Left hindlimb (tissue), 1 donor: ENCODE measurements around the gene COL9A3.

Experiments
- DNase-seq: peaks from one replicate; pipeline ENCODE4 v3.0.0-alpha.2; 2018

Gene COL9A3

DNA sequence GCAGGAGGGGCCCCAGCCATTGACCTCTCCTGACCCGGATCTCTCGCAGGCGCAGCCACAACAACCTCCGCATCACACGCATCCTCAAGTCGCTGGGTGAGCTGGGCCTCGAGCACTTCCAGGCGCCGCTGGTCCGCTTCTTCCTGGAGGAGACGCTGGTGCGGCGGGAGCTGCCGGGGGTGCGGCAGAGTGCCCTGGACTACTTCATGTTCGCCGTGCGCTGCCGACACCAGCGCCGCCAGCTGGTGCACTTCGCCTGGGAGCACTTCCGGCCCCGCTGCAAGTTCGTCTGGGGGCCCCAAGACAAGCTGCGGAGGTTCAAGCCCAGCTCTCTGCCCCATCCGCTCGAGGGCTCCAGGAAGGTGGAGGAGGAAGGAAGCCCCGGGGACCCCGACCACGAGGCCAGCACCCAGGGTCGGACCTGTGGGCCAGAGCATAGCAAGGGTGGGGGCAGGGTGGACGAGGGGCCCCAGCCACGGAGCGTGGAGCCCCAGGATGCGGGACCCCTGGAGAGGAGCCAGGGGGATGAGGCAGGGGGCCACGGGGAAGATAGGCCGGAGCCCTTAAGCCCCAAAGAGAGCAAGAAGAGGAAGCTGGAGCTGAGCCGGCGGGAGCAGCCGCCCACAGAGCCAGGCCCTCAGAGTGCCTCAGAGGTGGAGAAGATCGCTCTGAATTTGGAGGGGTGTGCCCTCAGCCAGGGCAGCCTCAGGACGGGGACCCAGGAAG, 4.5 kb upstream of the COL9A3 start:
- no peak for DNase-seq

GRCh38 chr20:62812907-62813200, 4.0 kb upstream of the COL9A3 start:
- no peak for DNase-seq

DNA sequence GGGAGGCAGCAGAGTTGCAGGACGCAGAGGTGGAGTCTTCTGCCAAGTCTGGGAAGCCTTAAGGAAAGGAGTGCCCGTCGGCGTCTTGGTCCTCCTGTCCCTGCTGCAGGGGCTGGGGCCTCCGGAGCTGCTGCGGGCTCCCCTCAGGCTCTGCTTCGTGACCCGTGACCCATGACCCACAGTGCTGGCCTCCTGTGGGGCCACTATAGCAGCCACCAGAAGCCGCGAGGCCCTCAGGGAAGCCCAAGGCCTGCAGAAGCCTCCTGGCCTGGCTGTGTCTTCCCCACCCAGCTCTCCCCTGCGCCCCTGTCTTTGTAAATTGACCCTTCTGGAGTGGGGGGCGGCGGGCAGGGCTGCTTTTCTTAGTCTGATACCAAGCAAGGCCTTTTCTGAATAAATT, 3.3 kb upstream of the COL9A3 start:
- DNase-seq, result no peak

- no peak for DNase-seq
Measured at GRCh38 chr20:62814060-62814708, 2.7 kb upstream of the COL9A3 start.

DNA sequence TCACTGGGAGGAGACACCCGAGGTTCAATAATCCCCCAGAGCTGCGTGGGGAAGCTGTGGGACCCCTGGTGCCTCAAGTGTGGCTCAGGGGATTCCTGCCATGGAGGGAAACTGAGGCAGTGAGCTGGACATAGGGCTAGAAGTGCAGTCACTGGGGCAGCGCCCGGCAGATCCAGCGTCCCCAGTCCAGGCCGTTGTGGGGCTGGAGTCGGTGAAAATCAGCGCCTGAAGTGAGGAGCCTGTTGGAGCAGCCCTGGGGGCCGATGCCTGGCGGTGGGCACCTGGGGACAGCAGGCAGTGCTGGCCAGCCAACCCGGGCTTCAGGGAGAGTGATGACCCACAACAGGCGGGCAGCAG, 2.2 kb upstream of the COL9A3 start:
- DNase-seq, result no peak

- peak; percentile 71 for DNase-seq
Measured at GRCh38 chr20:62815066-62815991, 1.5 kb upstream of the COL9A3 start.

GRCh38 chr20:62816031-62816883, 593 bp upstream of the COL9A3 start:
- no peak for DNase-seq

DNA sequence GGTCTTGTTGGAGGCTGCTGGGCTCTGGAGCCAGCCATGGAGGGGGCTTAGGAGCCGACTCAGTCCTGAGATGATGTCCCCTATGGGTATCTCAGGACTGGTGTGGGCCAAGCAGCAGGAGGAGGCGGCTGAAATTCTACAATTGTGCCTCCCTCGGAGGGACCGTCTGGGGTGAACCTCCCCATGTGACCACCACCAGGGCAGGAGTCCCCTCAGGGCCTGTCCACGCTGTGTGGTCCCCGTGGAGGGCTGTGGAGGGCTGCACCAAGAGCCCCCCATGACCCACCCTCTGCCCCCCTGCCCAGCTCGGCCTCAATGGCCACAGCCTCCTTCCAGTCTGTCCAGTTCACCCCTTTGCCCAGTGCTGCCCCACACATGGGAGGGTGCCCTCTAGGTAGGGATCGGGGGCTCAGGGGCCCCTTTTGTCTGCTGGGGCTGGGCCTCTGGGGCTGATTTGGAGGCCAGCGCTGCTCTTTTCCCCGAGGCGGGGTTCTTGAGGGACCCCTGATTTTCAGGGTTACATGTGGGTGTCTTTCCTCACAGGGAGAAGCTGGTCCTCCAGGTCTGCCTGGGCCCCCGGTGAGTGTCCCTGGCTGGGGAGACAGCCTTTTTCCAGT, 1.2 kb downstream of the COL9A3 start:
- DNase-seq, result no peak

GRCh38 chr20:62818592-62819493, 2.0 kb downstream of the COL9A3 start:
- DNase-seq, result peak; percentile 88

DNA sequence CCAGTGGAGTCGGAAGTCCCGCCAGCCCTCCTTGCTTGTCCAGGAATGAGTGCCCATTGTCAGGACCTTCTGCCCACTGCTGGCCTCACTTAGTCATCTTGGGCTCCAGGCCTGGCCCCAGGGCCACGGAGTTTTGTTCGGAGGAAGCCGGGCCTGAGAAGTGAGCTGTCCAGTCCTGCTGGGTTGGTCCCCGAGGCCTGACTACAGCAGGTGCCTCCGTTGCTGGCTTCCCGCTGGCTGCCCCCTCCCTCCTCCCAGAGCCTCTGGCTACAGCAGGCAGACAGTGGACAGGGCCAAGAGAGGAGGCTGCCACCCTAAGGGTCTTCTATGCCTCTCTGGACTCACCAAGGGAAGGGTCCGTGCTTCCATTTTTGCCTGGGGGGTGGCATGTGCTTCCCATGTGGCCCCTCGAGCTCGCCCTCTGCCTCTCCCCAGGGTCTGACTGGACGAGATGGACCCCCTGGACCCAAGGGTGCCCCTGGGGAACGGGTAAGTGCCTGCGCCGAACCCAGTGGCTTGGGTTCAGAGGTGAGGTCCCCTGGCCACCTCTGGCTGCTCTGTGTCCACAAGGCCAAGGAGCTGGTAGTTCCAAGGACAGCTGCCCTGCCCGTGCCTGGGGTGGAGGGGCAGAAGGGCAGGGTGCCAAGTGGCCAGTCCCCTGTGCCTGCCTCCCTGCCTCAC, 2.8 kb downstream of the COL9A3 start:
- no peak for DNase-seq

GRCh38 chr20:62820208-62820961, 3.5 kb downstream of the COL9A3 start:
- no peak for DNase-seq

GRCh38 chr20:62820962-62821725, 4.3 kb downstream of the COL9A3 start:
- DNase-seq, result no peak

DNA sequence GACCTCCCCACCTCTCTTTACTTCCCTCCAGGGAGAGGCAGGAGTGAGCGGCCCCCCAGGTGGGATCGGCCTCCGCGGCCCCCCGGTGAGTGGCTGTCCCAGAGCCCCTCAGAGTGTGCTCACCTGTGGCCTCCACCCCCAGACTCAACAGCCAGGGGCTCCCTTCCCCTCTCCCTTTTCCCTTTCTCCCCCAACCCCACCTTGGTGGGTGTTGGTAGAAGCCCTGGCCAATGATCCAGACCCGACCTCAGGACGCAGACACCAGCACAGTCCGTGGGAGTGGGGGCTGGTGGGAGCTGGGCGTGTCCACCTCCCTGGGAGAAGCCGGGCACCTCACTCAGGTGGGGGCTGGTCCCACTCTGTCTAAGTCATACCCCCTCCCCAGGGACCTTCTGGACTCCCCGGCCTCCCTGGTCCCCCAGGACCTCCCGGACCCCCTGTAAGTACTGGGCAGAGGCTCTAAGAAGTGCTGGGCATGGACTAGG, 4.9 kb downstream of the COL9A3 start:
- no peak for DNase-seq

- no peak for DNase-seq
Measured at GRCh38 chr20:62822239-62822787, 5.5 kb downstream of the COL9A3 start.

DNA sequence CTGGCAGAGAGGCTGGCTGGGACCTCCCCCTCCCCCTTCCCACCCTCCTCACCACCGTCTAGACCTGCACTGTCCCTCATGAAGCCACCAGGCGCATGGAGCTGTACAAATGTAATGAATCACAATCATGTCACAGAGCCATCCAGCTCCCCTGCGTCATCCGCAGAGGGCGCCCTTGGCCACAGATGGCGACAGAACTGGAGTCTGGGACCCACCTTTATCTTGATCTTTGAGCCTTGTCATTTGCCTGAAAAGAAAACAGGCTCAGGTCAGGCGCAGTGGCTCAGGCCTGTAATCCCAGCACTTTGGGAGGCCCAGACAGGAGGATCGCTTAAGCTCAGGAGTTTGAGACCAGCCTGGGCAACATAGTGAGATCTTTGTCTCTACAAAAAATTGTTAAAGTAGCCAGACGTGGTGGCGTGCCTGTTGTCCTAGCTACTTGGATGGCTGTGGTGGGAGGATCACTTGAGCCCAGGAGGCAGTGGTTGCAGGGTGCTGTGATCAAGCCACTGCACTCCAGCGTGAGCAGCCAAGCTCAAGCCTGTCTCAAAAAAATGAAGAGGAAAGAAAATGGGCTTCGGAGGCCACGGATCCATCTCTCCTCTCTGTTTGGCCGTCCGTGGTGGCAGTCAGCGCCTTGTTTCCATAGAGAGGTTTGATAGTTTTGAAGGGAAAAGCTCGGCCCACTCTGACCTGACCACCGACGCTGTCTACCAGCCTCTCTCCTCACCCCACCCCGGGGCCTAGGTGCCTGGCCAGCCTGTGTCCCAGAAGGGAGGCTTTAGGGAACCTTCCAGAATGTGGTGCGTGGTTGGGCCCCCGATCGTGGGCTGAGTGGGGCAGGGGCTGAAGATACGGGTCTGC, 6.2 kb downstream of the COL9A3 start:
- DNase-seq, result no peak

DNA sequence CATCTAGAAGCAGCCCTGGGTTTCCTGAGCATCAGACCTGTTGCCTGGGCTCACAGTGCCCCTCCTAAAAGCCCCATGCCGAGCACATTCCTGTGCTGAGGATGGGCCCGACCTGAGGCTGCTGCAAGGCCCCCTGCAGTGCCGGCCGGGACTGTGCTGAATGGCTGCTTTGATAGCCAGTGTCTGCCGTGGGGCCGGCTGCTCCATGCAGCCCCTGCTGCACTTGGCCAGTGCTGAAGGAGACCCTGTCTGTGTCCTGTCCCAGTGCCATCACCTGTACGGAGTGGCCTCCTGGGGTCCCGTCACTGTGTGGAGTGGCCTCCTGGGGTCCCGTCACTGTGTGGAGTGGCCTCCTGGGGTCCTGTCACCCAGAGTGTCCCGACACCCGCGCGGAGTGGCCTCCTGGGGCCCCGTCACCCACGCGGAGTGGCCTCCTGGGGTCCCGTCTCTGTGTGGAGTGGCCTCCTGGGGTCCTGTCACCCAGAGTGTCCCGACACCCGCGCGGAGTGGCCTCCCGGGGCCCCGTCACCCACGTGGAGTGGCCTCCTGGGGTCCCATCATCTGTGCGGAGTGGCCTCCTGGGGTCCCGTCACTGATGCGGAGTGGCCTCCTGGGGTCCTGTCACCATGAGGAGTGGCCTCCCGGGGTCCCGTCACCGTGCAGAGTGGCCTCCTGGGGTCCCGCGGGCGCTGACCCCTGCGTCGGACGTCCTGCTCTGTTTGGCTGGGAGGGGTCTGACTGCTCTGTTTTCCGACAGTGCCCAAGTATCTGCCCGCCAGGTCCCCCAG, 7.0 kb downstream of the COL9A3 start:
- DNase-seq, result peak; percentile 45
